Activated CD8-positive, alpha-beta memory T cell treated with anti-CD3 and anti-CD28 coated beads for 24 hours (primary cell): ENCODE measurements around the gene GALNT7.
A peak's percentile ranks its signal among the peaks of the same experiment; 100 is the strongest.

Experiments used
- DNase-seq: peaks from one replicate; pipeline ENCODE4 v3.0.0-alpha.2; 2020

GALNT7 gene

GRCh38 chr4:173242466-173243250, 74.0 kb downstream of the GALNT7 start:
- DNase-seq: no peak

- DNase-seq: no peak
Measured at GRCh38 chr4:173243321-173243720, 74.7 kb downstream of the GALNT7 start.

GRCh38 chr4:173243917-173244658, 75.5 kb downstream of the GALNT7 start:
- DNase-seq: no peak

GRCh38 chr4:173245952-173246351, 77.3 kb downstream of the GALNT7 start:
- DNase-seq: no peak

GRCh38 chr4:173246719-173247118, 78.1 kb downstream of the GALNT7 start:
- no peak for DNase-seq

- no peak for DNase-seq
Measured at GRCh38 chr4:173247321-173247720, 78.7 kb downstream of the GALNT7 start.

- no peak for DNase-seq
Measured at GRCh38 chr4:173248690-173249089, 80.1 kb downstream of the GALNT7 start.

GRCh38 chr4:173252024-173252935, 83.7 kb downstream of the GALNT7 start:
- DNase-seq: no peak

GRCh38 chr4:173253561-173253960, 85.0 kb downstream of the GALNT7 start:
- DNase-seq: no peak

GRCh38 chr4:173254646-173255045, 86.0 kb downstream of the GALNT7 start:
- no peak for DNase-seq

- no peak for DNase-seq
Measured at GRCh38 chr4:173256825-173257224, 88.2 kb downstream of the GALNT7 start.

- DNase-seq: peak; percentile 67
Measured at GRCh38 chr4:173257732-173258717, 89.4 kb downstream of the GALNT7 start.

- DNase-seq: no peak
Measured at GRCh38 chr4:173258866-173259265, 90.3 kb downstream of the GALNT7 start.

GRCh38 chr4:173259310-173259709, 90.7 kb downstream of the GALNT7 start:
- no peak for DNase-seq

- no peak for DNase-seq
Measured at GRCh38 chr4:173261052-173261451, 92.4 kb downstream of the GALNT7 start.

GRCh38 chr4:173262375-173262774, 93.8 kb downstream of the GALNT7 start:
- DNase-seq: no peak

GRCh38 chr4:173264245-173264644, 95.6 kb downstream of the GALNT7 start:
- no peak for DNase-seq

- DNase-seq: no peak
Measured at GRCh38 chr4:173264684-173265185, 96.1 kb downstream of the GALNT7 start.

GRCh38 chr4:173265751-173266150, 97.1 kb downstream of the GALNT7 start:
- no peak for DNase-seq

GRCh38 chr4:173267711-173268110, 99.1 kb downstream of the GALNT7 start:
- DNase-seq: no peak

GRCh38 chr4:173269280-173269679, 100.7 kb downstream of the GALNT7 start:
- DNase-seq: no peak
